Spleen (tissue), 7 donors: ENCODE results near the gene RECK.

Experiments
- CTCF ChIP-seq, 11 experiments: fragments of 200-600 bp in 7 of 11; fragments of 450-650 bp in 4 of 11; sonication (generic) in 4 of 11; IDR thresholded peaks in 8 of 11; conservative IDR thresholded peaks in 3 of 11; 1 replicate in 7 of 11; 2 replicates in 4 of 11; pipeline versions ENCODE4 v1.4.0 to v1.8.0; 2016 to 2021; ENCODE audit warnings: antibody characterized with exemption in 11 of 11, inconsistent platforms in 4 of 11, mild to moderate bottlenecking in 1 of 11
- POLR2A ChIP-seq, 3 donors: fragments of 450-650 bp; IDR thresholded peaks; one replicate each; pipeline ENCODE4 v1.5.1; 2017; ENCODE audit warnings: antibody characterized with exemption in 3 of 3, mild to moderate bottlenecking in 1 of 3
- POLR2AphosphoS5 ChIP-seq, 3 donors: sonication (generic); formaldehyde crosslinking; IDR thresholded peaks; one replicate each; pipeline ENCODE4 v1.5.1; 2017; ENCODE audit warnings: antibody characterized with exemption in 3 of 3
- donor health status: DM: no; HTN: no; CAD: no; lungs with moderate emphysema.
- donor health status: DM: no; HTN: no; CAD: no.
- donor health status: DM: no; HTN: no; CAD: no.

GRCh38 chr9:36150574-36151315 is 114.0 kb downstream of the RECK start:
- TF ChIP-seq POLR2A (IDR thresholded peaks at IDR 0.05) (no peak), CTCF (IDR thresholded peaks at IDR 0.05 in 8 of 11, conservative IDR thresholded peaks at IDR 0.05 in 3 of 11) (no peak), POLR2AphosphoS5 (IDR thresholded peaks at IDR 0.05) (no peak)
